MM.1S (cell line): ENCODE data around the gene MAN1C1.

Source experiments
- EZH2 ChIP-seq: fragments of 300-600 bp; sonication (generic); optimal IDR thresholded peaks from 2 replicates; pipeline ENCODE3; 2017; ENCODE audit warnings: low read depth, mild to moderate bottlenecking, antibody characterized with exemption, low read length, mixed read lengths
- EZH2phosphoT487 ChIP-seq: fragments of 300-600 bp; sonication (generic); IDR thresholded peaks from 2 replicates; pipeline ENCODE4 v1.6.1; 2018; ENCODE audit warnings: antibody characterized with exemption, low read length
- TF ChIP-seq, protein P1 (sequence below): fragments of 300-600 bp; sonication (generic); IDR thresholded peaks from 2 replicates; pipeline ENCODE4 v1.5.1; 2016; ENCODE audit warnings: antibody characterized with exemption, low read length, mixed read lengths

DNA sequence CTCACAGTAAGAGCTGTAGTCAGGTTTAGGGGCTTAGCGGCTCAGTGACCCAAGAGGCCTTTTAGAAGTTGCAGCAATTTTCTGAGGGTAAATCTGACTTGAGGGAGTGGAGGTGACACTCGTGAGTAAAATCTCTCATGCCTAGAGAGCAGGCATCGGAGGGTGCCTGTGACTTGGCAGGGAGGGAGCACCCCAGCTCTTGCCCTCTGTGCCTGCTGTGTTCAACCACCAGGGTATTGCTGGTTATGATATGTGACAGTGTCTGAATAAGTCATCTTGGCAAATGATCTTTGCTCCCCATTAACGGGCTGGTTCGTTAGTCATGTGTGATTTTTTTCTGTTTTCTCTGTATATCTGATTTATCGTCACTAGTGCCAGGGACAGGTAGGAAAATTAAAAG is 5.9 kb downstream of the MAN1C1 start:
- TF ChIP-seq, protein P1, sequence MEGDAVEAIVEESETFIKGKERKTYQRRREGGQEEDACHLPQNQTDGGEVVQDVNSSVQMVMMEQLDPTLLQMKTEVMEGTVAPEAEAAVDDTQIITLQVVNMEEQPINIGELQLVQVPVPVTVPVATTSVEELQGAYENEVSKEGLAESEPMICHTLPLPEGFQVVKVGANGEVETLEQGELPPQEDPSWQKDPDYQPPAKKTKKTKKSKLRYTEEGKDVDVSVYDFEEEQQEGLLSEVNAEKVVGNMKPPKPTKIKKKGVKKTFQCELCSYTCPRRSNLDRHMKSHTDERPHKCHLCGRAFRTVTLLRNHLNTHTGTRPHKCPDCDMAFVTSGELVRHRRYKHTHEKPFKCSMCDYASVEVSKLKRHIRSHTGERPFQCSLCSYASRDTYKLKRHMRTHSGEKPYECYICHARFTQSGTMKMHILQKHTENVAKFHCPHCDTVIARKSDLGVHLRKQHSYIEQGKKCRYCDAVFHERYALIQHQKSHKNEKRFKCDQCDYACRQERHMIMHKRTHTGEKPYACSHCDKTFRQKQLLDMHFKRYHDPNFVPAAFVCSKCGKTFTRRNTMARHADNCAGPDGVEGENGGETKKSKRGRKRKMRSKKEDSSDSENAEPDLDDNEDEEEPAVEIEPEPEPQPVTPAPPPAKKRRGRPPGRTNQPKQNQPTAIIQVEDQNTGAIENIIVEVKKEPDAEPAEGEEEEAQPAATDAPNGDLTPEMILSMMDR: no peak
- TF ChIP-seq EZH2 (no peak), EZH2phosphoT487 (no peak)
